DOHH2 (cell line): Measurements from ENCODE around the gene ENTPD8.
A peak's percentile ranks its signal among the peaks of the same experiment; 100 is the strongest.

ENCODE experiments used
- H3F3A ChIP-seq: fragments of 200-600 bp; sonication (generic), shearing (Covaris generic); 2 replicates; pipeline ENCODE4 v1.6.0; 2016; ENCODE audit warnings: antibody characterized with exemption, mild to moderate bottlenecking; ENCODE audit not compliant: control insufficient read depth, insufficient read depth
- H3K27ac ChIP-seq: fragments of 200-600 bp; sonication (generic); 2 replicates; pipeline ENCODE4 v1.5.1; 2014; ENCODE audit warnings: low read depth, mild to moderate bottlenecking, low read length, moderate library complexity
- H3K27me3 ChIP-seq: fragments of 200-600 bp; sonication (generic); 2 replicates; pipeline ENCODE4 v1.6.1; 2014; ENCODE audit warnings: mild to moderate bottlenecking, low read length, mixed read lengths; ENCODE audit not compliant: control insufficient read depth
- H3K36me3 ChIP-seq: fragments of 200-600 bp; sonication (generic); 2 replicates; pipeline ENCODE4 v1.6.1; 2014; ENCODE audit warnings: mild to moderate bottlenecking, low read length, moderate library complexity, mixed read lengths; ENCODE audit not compliant: control insufficient read depth
- H3K4me1 ChIP-seq: fragments of 200-600 bp; sonication (generic); 2 replicates; pipeline ENCODE4 v1.6.1; 2014; ENCODE audit warnings: mild to moderate bottlenecking, low read length, mixed read lengths; ENCODE audit not compliant: control insufficient read depth
- H3K4me2 ChIP-seq: fragments of 200-600 bp; sonication (generic); 2 replicates; pipeline ENCODE4 v1.6.0; 2014; ENCODE audit warnings: mild to moderate bottlenecking, low read length, moderate library complexity
- H3K4me3 ChIP-seq: fragments of 200-600 bp; sonication (generic); 2 replicates; pipeline ENCODE4 v1.5.1; 2014; ENCODE audit warnings: mild to moderate bottlenecking, low read length, mixed read lengths
- H3K79me2 ChIP-seq: fragments of 200-600 bp; sonication (generic); 2 replicates; pipeline ENCODE4 v1.6.1; 2014; ENCODE audit warnings: mild to moderate bottlenecking, low read length, mixed read lengths; ENCODE audit not compliant: control insufficient read depth
- H3K9me2 ChIP-seq: fragments of 200-600 bp; sonication (generic); replicated peaks from 2 replicates; pipeline ENCODE4 v1.6.1; 2014; ENCODE audit warnings: mild to moderate bottlenecking, low read length, mixed read lengths; ENCODE audit not compliant: control insufficient read depth
- H3K9me3 ChIP-seq: fragments of 200-600 bp; sonication (generic); 2 replicates; pipeline ENCODE4 v1.6.1; 2014; ENCODE audit warnings: antibody characterized with exemption, low read length, mixed read lengths; ENCODE audit not compliant: control insufficient read depth, insufficient read depth
- H4K20me1 ChIP-seq: fragments of 200-600 bp; sonication (generic); 2 replicates; pipeline ENCODE4 v1.6.0; 2014; ENCODE audit warnings: low read depth, mild to moderate bottlenecking, antibody characterized with exemption, low read length, moderate library complexity; ENCODE audit not compliant: control insufficient read depth, insufficient read depth
- EZH2phosphoT487 ChIP-seq: fragments of 200-600 bp; sonication (generic); IDR thresholded peaks from 2 replicates; pipeline ENCODE4 v1.6.1; 2017; ENCODE audit warnings: borderline replicate concordance, mild to moderate bottlenecking, antibody characterized with exemption, low read length, moderate library complexity, mixed read lengths
- TF ChIP-seq, protein P1 (sequence below): fragments of 200-600 bp; sonication (generic); IDR thresholded peaks from one replicate; pipeline ENCODE4 v1.5.1; 2014; ENCODE audit warnings: antibody characterized with exemption, mild to moderate bottlenecking, low read depth, low read length; ENCODE audit not compliant: poor library complexity, severe bottlenecking

The ENTPD8 gene

DNA sequence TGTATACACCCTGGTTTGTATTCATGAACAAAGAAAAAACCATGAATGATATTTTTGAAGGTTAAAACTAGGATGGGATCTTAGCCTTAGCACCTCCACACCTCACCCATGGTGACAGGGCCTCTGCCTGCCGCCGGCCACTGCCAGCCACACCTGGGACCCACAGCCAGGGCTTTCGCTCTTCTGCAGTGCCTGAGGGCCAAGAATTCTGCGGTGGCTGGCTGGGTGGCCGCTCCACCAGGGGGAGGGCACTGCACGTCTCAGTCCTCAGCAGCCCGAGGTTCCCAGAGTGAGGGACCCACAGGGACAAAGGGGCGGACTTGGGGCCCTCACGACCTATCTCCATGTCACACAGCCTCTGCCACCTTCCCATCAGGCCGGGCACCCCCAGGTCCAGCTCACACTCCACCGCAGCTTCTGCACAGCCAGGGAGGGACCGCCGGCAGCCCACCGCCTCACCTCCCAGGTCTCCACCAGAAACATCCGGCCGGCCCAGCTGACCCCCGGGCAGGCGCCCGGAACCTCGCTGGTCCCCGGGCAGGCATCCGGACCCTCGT is 25.1 kb downstream of the ENTPD8 start:
- Histone ChIP-seq H3K36me3 (no peaks in the 10 kb centered on the region; the same call in 1 of the 2 replicates), H3K9me2 (no peaks in the 10 kb centered on the region), H3K4me2 (no peak overlapping the region), H3K79me2 (peaks cover 65% of the 10 kb centered on the region), H3F3A (peaks cover 10% of the 10 kb centered on the region), H3K9me3 (no peaks in the 10 kb centered on the region), H4K20me1 (no peaks in the 10 kb centered on the region), H3K27me3 (no peaks in the 10 kb centered on the region), H3K27ac (no peak overlapping the region), H3K4me3 (no peak overlapping the region), H3K4me1 (peaks cover 42% of the 10 kb centered on the region)
- TF ChIP-seq, protein P1, sequence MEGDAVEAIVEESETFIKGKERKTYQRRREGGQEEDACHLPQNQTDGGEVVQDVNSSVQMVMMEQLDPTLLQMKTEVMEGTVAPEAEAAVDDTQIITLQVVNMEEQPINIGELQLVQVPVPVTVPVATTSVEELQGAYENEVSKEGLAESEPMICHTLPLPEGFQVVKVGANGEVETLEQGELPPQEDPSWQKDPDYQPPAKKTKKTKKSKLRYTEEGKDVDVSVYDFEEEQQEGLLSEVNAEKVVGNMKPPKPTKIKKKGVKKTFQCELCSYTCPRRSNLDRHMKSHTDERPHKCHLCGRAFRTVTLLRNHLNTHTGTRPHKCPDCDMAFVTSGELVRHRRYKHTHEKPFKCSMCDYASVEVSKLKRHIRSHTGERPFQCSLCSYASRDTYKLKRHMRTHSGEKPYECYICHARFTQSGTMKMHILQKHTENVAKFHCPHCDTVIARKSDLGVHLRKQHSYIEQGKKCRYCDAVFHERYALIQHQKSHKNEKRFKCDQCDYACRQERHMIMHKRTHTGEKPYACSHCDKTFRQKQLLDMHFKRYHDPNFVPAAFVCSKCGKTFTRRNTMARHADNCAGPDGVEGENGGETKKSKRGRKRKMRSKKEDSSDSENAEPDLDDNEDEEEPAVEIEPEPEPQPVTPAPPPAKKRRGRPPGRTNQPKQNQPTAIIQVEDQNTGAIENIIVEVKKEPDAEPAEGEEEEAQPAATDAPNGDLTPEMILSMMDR = no peak
- no peak for TF ChIP-seq EZH2phosphoT487

DNA sequence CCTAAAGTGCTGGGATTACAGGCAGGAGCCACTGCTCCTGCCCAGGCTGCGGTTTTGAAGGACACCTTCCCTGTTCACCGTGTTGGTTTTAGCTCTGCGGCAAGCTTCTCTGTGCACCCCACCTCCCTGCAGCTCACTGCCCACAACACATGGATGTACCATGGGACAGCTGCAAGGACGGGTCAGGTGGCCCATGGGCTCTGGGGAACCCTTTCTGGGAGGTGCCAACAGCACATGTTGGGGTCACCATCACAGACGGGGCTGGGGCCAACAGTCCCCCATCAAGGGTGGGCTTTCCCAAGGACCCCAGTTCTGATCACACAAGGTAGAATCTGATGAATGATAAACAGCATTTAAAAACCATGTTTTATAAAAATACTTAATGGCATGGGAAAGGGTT is 25.7 kb downstream of the ENTPD8 start:
- Histone ChIP-seq H4K20me1 (no peaks in the 10 kb centered on the region), H3K4me3 (no peak overlapping the region), H3K27me3 (no peaks in the 10 kb centered on the region), H3K4me1 (peaks cover 48% of the 10 kb centered on the region), H3K27ac (no peak overlapping the region), H3K79me2 (peaks cover 59% of the 10 kb centered on the region), H3K4me2 (no peak overlapping the region), H3K9me3 (no peaks in the 10 kb centered on the region), H3F3A (peaks cover 10% of the 10 kb centered on the region), H3K9me2 (no peaks in the 10 kb centered on the region), H3K36me3 (no peaks in the 10 kb centered on the region; the same call in 1 of the 2 replicates)
- TF ChIP-seq, protein P1 = no peak
- TF ChIP-seq EZH2phosphoT487 = no peak

DNA sequence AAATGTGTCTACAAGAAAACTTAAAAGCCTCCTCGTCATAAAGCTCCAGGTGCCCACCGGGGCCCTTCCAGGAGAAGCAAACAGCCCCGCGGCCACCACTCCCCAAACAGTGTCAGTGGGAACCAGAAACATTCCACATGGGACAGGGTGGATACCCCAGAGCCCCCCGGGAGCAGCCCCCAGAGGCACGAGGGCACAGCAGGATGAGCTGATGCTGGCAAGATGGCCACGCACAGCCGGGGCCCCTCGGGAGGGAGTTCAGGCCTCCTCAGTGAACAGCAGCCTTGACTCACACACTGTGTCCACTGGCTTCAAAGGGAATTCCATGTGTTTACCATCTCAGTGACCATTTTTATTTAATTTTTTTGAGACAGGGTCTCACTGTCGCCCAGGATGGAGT is 28.7 kb downstream of the ENTPD8 start:
- H3K4me3 ChIP-seq = peak overlapping the region; percentile 28
- peaks cover 2% of the 10 kb centered on the region; the same call in 1 of the 2 replicates for H3F3A ChIP-seq
- H3K9me3 ChIP-seq = no peaks in the 10 kb centered on the region
- H3K27ac ChIP-seq = peak overlapping the region; percentile 76
- peaks cover 42% of the 10 kb centered on the region for H3K79me2 ChIP-seq
- peak overlapping the region; percentile 69 for H3K4me2 ChIP-seq
- no peaks in the 10 kb centered on the region for H3K9me2 ChIP-seq
- peaks cover 2% of the 10 kb centered on the region; the same call in 1 of the 2 replicates for H4K20me1 ChIP-seq
- H3K4me1 ChIP-seq = peaks cover 58% of the 10 kb centered on the region
- no peaks in the 10 kb centered on the region; the same call in 1 of the 2 replicates for H3K36me3 ChIP-seq
- H3K27me3 ChIP-seq = peaks cover 5% of the 10 kb centered on the region
- TF ChIP-seq, protein P1 = no peak
- TF ChIP-seq EZH2phosphoT487 = no peak
